Stimulated activated CD4-positive, alpha-beta T cell treated with anti-CD3 and anti-CD28 coated beads, Interleukin-2, amount 100 ng/mL, for 4 hours (primary cell): Measurements from ENCODE around the gene MFAP4.

Source experiments
- DNase-seq: peaks from one replicate; pipeline ENCODE4 v3.0.0-alpha.2; 2020; ENCODE audit warnings: low read depth

The MFAP4 gene

GRCh38 chr17:19385521-19385983 is 1.4 kb downstream of the MFAP4 start:
- no peak for DNase-seq

DNA sequence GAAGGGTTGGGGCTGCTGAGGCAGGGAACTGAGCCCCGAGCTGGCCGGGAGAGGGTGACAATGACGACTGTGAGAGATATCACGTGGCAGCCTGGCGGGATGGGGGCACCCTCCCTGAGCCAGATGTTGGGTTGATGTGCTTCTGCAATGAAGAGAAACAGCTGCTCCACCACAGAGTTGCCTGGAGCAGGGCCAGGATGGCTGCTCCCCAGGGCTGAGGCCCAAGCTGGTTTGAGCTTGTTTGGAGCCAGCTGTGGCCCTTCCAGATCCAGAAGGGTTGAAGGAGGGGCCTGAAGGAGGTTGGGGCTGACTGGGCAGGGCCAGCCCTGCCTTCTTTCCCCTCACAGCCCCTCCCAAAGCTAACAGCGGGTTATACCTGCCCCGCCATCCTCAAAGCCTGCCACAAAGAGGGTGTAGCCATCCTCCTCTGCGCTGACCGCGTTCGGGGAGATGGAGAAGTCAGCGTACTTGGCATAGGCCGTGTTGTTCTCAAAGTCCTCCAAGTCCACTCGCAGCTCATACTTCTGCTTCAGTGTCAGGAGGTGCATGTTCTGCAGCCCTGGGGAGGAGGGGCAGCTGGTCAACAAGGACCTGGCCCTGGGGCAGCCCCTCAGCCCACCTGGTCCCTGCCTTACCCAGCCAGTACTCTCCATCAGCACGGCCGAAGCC is 2.1 kb downstream of the MFAP4 start:
- no peak for DNase-seq

- no peak for DNase-seq
These were observed 3.1 kb downstream of the MFAP4 start for GRCh38 chr17:19383681-19384470.

DNA sequence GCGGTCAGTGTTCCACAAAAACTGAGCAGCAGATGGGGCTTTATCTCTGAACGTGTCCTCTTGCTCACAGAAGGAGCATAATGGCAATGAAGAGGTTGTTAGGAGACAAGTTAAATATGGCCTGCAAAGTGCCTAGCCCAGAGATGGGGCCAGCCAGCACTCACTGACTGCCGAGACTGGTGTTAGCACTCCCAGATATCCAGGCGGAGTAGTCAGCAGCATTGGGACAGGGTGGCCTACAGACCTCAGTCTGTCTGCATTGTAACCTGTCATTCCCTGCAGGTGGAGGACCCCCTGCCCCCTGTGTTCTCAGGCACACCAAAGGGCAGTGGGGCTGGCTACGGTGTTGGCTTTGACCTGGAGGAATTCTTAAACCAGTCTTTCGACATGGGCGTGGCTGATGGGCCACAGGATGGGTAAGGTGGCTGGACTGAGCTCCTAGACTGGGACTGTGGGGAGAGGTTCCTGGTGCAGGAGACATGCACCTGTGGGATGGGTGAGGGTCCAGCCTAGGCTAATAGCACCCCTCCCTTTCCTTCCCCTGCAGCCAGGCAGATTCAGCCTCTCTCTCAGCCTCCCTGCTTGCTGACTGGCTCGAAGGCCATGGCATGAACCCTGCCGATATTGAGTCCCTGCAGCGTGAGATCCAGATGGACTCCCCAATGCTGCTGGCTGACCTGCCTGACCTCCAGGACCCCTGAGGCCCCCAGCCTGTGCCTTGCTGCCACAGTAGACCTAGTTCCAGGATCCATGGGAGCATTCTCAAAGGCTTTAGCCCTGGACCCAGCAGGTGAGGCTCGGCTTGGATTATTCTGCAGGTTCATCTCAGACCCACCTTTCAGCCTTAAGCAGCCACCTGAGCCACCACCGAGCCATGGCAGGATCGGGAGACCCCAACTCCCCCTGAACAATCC is 4.2 kb downstream of the MFAP4 start:
- DNase-seq = no peak

DNA sequence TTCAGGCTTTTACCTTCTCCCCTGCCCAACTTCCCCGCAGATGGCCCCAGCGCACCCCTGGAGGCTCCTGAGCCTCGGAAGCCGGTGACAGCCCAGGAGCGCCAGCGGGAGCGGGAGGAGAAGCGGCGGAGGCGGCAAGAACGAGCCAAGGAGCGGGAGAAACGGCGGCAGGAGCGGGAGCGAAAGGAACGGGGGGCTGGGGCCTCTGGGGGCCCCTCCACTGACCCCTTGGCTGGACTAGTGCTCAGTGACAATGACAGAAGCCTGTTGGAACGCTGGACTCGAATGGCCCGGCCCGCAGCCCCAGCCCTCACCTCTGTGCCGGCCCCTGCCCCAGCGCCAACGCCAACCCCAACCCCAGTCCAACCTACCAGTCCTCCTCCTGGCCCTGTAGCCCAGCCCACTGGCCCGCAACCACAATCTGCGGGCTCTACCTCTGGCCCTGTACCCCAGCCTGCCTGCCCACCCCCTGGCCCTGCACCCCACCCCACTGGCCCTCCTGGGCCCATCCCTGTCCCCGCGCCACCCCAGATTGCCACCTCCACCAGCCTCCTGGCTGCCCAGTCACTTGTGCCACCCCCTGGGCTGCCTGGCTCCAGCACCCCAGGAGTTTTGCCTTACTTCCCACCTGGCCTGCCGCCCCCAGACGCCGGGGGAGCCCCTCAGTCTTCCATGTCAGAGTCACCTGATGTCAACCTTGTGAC is 5.1 kb downstream of the MFAP4 start:
- no peak for DNase-seq

- DNase-seq = no peak
These were observed 5.6 kb downstream of the MFAP4 start for GRCh38 chr17:19381361-19381740.

DNA sequence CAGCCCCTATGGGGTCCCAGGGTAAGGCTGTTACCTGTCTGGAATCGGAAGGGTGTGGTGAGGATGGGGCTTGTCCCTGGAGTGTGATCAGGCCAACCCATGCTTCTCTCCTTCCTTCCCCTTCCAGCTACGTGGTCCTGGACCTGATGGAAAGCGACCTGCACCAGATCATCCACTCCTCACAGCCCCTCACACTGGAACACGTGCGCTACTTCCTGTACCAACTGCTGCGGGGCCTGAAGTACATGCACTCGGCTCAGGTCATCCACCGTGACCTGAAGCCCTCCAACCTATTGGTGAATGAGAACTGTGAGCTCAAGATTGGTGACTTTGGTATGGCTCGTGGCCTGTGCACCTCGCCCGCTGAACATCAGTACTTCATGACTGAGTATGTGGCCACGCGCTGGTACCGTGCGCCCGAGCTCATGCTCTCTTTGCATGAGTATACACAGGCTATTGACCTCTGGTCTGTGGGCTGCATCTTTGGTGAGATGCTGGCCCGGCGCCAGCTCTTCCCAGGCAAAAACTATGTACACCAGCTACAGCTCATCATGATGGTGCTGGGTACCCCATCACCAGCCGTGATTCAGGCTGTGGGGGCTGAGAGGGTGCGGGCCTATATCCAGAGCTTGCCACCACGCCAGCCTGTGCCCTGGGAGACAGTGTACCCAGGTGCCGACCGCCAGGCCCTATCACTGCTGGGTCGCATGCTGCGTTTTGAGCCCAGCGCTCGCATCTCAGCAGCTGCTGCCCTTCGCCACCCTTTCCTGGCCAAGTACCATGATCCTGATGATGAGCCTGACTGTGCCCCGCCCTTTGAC is 6.3 kb downstream of the MFAP4 start:
- no peak for DNase-seq

DNA sequence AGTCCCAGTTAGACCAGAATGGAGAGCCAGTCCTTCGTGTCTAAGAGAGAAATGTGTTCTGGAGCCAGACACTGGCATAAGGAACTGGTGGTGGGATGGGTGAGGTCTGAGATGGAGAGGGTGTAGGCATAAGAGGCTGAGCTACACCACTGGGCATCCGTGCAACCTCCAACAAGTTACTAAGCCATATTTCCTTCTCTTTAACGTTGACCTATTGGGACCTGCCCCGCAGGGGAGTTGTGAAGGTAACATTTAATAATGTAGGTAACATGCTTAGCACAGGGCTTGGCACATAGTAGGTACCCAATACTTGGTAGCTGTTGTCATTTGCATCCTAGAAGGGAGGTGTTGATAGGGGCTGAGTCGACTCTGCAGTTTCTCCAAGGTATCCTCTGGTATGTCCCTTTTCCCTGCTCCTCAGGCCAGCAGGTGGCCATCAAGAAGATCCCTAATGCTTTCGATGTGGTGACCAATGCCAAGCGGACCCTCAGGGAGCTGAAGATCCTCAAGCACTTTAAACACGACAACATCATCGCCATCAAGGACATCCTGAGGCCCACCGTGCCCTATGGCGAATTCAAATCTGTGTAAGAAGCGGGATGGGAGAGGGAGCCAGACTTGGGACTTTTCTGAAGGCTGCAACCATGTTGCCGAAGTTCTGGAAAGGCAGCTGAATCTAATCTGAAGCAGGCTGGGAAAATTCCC is 7.5 kb downstream of the MFAP4 start:
- no peak for DNase-seq

GRCh38 chr17:19378416-19379360 is 8.3 kb downstream of the MFAP4 start, which contains the start of gene MAPK7:
MAPK7 (plus strand) TSS chr17:19378498; CDS start chr17:19378901, 403 bp downstream.
- DNase-seq = no peak

GRCh38 chr17:19377602-19378415 is 9.2 kb downstream of the MFAP4 start:
- peak; percentile 81 for DNase-seq

GRCh38 chr17:19376811-19377210 is 10.2 kb downstream of the MFAP4 start:
- DNase-seq = no peak

- no peak for DNase-seq
These were observed 11.3 kb downstream of the MFAP4 start for GRCh38 chr17:19375732-19376131.

GRCh38 chr17:19374136-19374535 is 12.9 kb downstream of the MFAP4 start:
- DNase-seq = no peak

GRCh38 chr17:19372866-19373504 is 14.0 kb downstream of the MFAP4 start:
- DNase-seq = no peak

- DNase-seq = no peak
These were observed 14.6 kb downstream of the MFAP4 start for GRCh38 chr17:19372439-19372838.

GRCh38 chr17:19372011-19372370 is 15.0 kb downstream of the MFAP4 start:
- DNase-seq = no peak

GRCh38 chr17:19371259-19372010 is 15.6 kb downstream of the MFAP4 start:
- DNase-seq = no peak
